Tibial nerve (tissue), 4 donors: ENCODE measurements around the gene NPVF. TPM values are rescaled to one million over a fixed set of nuclear protein-coding genes. Genes with fewer than 3 reads are reported as not detected.

Source experiments
- DNase-seq, 2 donors: peaks; one replicate each; pipeline ENCODE4 v3.0.0-alpha.2; 2019; ENCODE audit warnings: low spot score in 2 of 2
- H3K27ac ChIP-seq, 4 donors: fragments of 200-600 bp; sonication (generic) in 3 of 4; one replicate each; pipeline ENCODE4 v1.5.1; 2017 to 2019; ENCODE audit warnings: mild to moderate bottlenecking in 1 of 4
- H3K27me3 ChIP-seq, 2 donors: fragments of 200-600 bp; sonication (generic) in 1 of 2; one replicate each; pipeline versions ENCODE4 v1.5.1 to v1.6.0; 2017 to 2019
- H3K36me3 ChIP-seq, 3 donors: fragments of 200-600 bp; sonication (generic); one replicate each; pipeline ENCODE4 v1.5.1; 2018 to 2019
- H3K4me1 ChIP-seq, 4 donors: fragments of 200-600 bp; sonication (generic) in 3 of 4; one replicate each; pipeline ENCODE4 v1.5.1; 2017 to 2019
- H3K4me3 ChIP-seq, 4 donors: fragments of 200-600 bp; sonication (generic) in 3 of 4; one replicate each; pipeline ENCODE4 v1.5.1; 2017 to 2019; ENCODE audit warnings: mild to moderate bottlenecking in 1 of 4, moderate library complexity in 1 of 4
- H3K9me3 ChIP-seq, 4 donors: fragments of 200-600 bp; sonication (generic) in 3 of 4; one replicate each; pipeline ENCODE4 v1.5.1; 2017 to 2019
- CTCF ChIP-seq, 5 experiments: fragments of 200-600 bp in 3 of 5; fragments of 450-650 bp in 2 of 5; sonication (generic) in 3 of 5; IDR thresholded peaks; one replicate each; pipeline ENCODE4 v1.5.1; 2016 to 2019; ENCODE audit warnings: antibody characterized with exemption in 5 of 5, mild to moderate bottlenecking in 3 of 5, moderate library complexity in 2 of 5
- EP300 ChIP-seq, 2 donors: sonication (generic); formaldehyde crosslinking; IDR thresholded peaks; one replicate each; pipeline ENCODE4 v1.6.1; 2017; ENCODE audit warnings: antibody characterized with exemption in 2 of 2, mild to moderate bottlenecking in 1 of 2
- POLR2A ChIP-seq, 2 donors: fragments of 450-650 bp; IDR thresholded peaks; one replicate each; pipeline ENCODE4 v1.6.1; 2017; ENCODE audit warnings: antibody characterized with exemption in 2 of 2, mild to moderate bottlenecking in 2 of 2, moderate library complexity in 2 of 2
- WGBS, 2 donors: methylation state at CpG; one replicate each; pipeline ENCODE4 v1.1.5; 2018; 5-methylcytosine and 5-hydroxymethylcytosine counted together
- total RNA-seq, 4 donors: library from RNA; depleted of rRNA; stranded (reverse); fragments of >200 nt; gene quantifications; one replicate each; pipeline ENCODE4 v1.1.0, GENCODE V29; 2016

The NPVF gene
- not detected for total RNA-seq

GRCh38 chr7:25228386-25228785 lies at the start of gene NPVF:
Gene NPVF, minus strand, starts transcription at chr7:25228486. Its CDS starts 47 bp downstream, at chr7:25228439.
- Histone ChIP-seq H3K27me3 (no peaks in the 10 kb centered on the region), H3K4me3 (no peak within 1 kb of the TSS), H3K27ac (no peak within 1 kb of the TSS), H3K9me3 (peaks cover 0 to 11% (median 0%) of the 10 kb centered on the region in 4 donors), H3K36me3 (no peaks in the 10 kb centered on the region), H3K4me1 (no peaks in the 10 kb centered on the region)
- TF ChIP-seq POLR2A (IDR thresholded peaks at IDR 0.05) (no peak), EP300 (IDR thresholded peaks at IDR 0.05) (no peak), CTCF (IDR thresholded peaks at IDR 0.05) (no peak)
- 51 to 57% methylated on average over 1 of the region's 1 CpG for whole genome bisulfite sequencing, 2 donors
- no peak for DNase-seq

GRCh38 chr7:25272265-25272664 lies 44.0 kb upstream of the NPVF start:
- TF ChIP-seq EP300 (IDR thresholded peaks at IDR 0.05), result no peak
- TF ChIP-seq CTCF (IDR thresholded peaks at IDR 0.05), result no peak
- H3K27ac ChIP-seq, result no peak overlapping the region
- no peak for DNase-seq
- no peaks in the 10 kb centered on the region for H3K27me3 ChIP-seq
- no peaks in the 10 kb centered on the region for H3K4me1 ChIP-seq
- no peaks in the 10 kb centered on the region for H3K36me3 ChIP-seq
- WGBS, 2 donors, result 82 to 89% methylated on average over 3 of the region's 3 CpGs
- H3K9me3 ChIP-seq, result no peaks in the 10 kb centered on the region
- H3K4me3 ChIP-seq, result no peak overlapping the region

GRCh38 chr7:25263337-25263736 lies 35.1 kb upstream of the NPVF start:
- no peaks in the 10 kb centered on the region for H3K27me3 ChIP-seq
- DNase-seq, result no peak
- peaks cover 0 to 30% (median 0%) of the 10 kb centered on the region in 4 donors for H3K4me1 ChIP-seq
- TF ChIP-seq CTCF (IDR thresholded peaks at IDR 0.05) (no peak), POLR2A (IDR thresholded peaks at IDR 0.05) (no peak), EP300 (IDR thresholded peaks at IDR 0.05) (no peak)
- 80 to 100% methylated on average over 5 of the region's 5 CpGs for WGBS, 2 donors
- no peak overlapping the region for H3K4me3 ChIP-seq
- H3K27ac ChIP-seq, result no peak overlapping the region
- H3K9me3 ChIP-seq, result no peaks in the 10 kb centered on the region
- no peaks in the 10 kb centered on the region for H3K36me3 ChIP-seq

- Histone ChIP-seq H3K4me3 (no peak overlapping the region), H3K4me1 (peaks cover 0 to 30% (median 0%) of the 10 kb centered on the region in 4 donors), H3K27me3 (no peaks in the 10 kb centered on the region), H3K27ac (no peak overlapping the region), H3K36me3 (no peaks in the 10 kb centered on the region), H3K9me3 (no peaks in the 10 kb centered on the region)
- DNase-seq, result no peak
- WGBS, 2 donors, result 69 to 98% methylated on average over 4 of the region's 4 CpGs
- TF ChIP-seq POLR2A (IDR thresholded peaks at IDR 0.05), result no peak
- TF ChIP-seq EP300 (IDR thresholded peaks at IDR 0.05), result no peak
- TF ChIP-seq CTCF (IDR thresholded peaks at IDR 0.05), result no peak
Observed at GRCh38 chr7:25262586-25262985, 34.3 kb upstream of the NPVF start.

GRCh38 chr7:25261545-25262140 lies 33.4 kb upstream of the NPVF start:
- TF ChIP-seq CTCF (IDR thresholded peaks at IDR 0.05), result no peak
- no peak for TF ChIP-seq EP300 (IDR thresholded peaks at IDR 0.05)
- TF ChIP-seq POLR2A (IDR thresholded peaks at IDR 0.05), result no peak
- Histone ChIP-seq H3K27ac (peak overlapping the region in 2 of 4 donors; percentile 6 to 9), H3K4me3 (peak overlapping the region in 1 of 4 donors; percentile 16), H3K36me3 (no peaks in the 10 kb centered on the region), H3K4me1 (peaks cover 0 to 30% (median 0%) of the 10 kb centered on the region in 4 donors), H3K27me3 (no peaks in the 10 kb centered on the region), H3K9me3 (no peaks in the 10 kb centered on the region)
- 50 to 52% methylated on average over 4 of the region's 4 CpGs for WGBS, 2 donors
- DNase-seq, result no peak
